Activated CD8-positive, alpha-beta memory T cell treated with anti-CD3 and anti-CD28 coated beads, Interleukin-2, amount 50 U/mL, for 24 hours (primary cell): Measurements from ENCODE around the gene LIG1.
A peak's percentile ranks its signal among the peaks of the same experiment; 100 is the strongest.
"Not testable (repeated sequence)": the region's sequence is repeated elsewhere in the genome, so short reads cannot be mapped to it uniquely, and the experiment has no call there.

Source experiments
- DNase-seq: peaks from one replicate; pipeline ENCODE4 v3.0.0-alpha.2; 2020; ENCODE audit errors: extremely low read depth

LIG1 gene

DNA sequence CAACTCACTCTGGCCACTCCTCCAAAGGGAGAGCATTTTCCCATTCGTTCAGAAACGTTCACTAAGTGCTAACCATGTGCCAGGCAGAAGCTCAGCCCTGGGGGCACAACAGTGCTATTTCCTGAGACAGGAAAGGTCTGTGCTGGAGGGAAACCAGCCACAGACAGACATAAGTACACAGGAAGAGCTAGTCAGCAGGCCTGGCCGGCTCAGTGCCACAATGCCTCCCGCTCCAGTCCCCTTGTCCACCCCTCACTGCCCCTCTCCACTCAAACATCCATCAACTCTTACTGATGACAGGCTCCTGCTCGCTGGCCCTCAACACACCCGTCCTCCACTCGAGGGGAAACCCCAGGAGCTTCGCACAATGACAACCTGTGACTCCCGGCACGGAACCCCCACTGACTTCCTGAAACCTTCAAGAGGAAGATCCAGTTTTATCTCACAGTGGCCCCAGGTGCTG lies 48.2 kb downstream of the LIG1 start:
- no peak for DNase-seq

GRCh38 chr19:48121066-48121465 lies 49.1 kb downstream of the LIG1 start:
- no peak for DNase-seq

DNA sequence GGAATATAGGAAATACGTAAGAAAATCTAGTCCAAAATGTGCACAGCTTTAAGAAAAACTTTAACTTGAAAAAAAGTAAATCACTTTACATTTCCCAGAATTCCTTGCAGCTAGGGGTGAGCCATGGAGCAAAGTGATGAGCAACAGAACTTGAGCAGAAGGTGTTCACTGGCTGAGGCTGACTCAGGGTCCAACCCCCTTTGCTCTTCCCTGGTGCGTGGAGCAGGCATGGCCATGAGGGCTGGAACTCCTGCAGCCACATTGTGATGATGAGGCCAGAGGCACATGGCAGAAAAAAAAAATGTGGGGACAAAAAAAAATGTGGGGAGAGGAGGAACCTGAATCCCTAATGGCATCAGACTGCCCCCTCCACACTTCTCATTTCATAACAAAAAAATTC lies 49.6 kb downstream of the LIG1 start:
- no peak for DNase-seq

GRCh38 chr19:48118131-48118517 lies 52.0 kb downstream of the LIG1 start:
- DNase-seq, result no peak

- no peak for DNase-seq
Observed at GRCh38 chr19:48117515-48118130, 52.5 kb downstream of the LIG1 start.

- DNase-seq, result no peak
Observed at GRCh38 chr19:48113190-48113917, 56.8 kb downstream of the LIG1 start.

DNA sequence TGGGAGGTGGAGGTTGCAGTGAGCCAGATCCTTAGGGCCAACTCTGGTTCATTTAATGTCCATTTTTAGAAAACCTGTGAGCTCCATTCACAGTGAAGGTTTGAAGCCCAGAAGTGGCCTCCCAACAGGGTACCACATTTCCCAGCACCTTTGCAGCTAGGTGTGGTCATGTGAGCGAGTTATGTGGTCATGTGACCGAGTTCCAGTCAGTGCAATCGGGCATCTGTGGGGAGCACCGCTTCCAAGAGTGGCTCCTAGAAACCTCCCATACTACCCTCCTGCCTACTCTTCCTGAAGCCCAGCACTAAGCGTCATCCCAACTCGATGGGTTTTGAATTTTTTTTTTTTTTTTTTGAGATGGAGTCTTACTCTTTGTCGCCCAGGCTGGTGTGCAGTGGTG lies 58.9 kb downstream of the LIG1 start:
- no peak for DNase-seq

DNA sequence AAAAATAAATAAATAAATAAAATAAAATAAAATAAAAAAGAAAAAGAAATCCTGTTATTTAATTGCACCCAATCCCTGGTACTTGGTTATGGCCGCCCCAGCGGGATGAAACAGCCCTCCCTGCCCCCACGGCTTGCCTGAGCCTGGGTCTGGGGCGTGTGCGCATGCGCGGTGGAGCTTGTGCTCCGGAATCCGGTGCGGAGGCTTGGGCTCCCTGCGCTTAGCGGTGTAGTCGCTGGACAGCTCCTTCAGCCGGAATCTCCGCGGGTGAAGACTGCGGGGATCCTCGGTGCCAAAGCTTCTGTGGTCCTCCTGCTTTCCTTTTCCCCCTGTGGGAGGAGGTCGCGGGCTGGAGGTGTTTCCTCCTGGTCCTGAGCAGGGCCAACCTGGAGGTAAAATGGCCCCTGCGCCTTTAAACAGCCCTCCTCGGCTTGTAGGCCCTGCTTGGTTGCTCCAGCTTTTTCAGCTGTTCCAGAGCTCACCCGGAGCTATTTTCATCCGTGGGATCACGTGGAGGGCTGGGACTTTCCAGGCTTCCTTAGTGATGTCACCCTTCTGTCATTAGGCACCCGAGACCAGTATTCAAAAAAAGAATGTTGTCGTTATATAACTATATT lies 59.7 kb downstream of the LIG1 start, which contains the start of gene PLA2G4C:
Gene PLA2G4C, minus strand, starts transcription at position 468 of the 617 bp plus-strand sequence. CDS start 4,288 bp downstream, outside the sequence.
- DNase-seq, result peak; percentile 66

- no peak for DNase-seq
Observed at GRCh38 chr19:48108997-48109782, 61.0 kb downstream of the LIG1 start.

DNA sequence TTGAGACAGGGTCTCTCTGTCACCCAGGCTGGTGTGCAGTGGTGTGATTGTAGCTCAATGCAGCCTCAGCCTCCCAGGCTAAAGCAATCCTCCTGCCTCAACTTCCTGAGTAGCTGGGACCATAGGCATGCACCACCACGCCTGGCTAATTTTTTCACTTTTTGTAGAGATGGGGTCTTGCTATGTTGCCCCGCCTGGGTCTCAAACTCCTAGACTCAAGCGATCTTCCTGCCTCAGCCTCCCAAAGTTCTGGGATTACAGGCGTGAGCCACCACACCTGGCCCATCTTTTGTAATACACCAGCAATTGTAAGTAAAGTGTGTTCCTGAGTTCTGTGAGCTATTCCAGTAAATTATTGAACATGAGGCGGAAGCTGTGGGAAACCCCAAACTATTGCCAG lies 66.2 kb downstream of the LIG1 start:
- DNase-seq, result no peak

DNA sequence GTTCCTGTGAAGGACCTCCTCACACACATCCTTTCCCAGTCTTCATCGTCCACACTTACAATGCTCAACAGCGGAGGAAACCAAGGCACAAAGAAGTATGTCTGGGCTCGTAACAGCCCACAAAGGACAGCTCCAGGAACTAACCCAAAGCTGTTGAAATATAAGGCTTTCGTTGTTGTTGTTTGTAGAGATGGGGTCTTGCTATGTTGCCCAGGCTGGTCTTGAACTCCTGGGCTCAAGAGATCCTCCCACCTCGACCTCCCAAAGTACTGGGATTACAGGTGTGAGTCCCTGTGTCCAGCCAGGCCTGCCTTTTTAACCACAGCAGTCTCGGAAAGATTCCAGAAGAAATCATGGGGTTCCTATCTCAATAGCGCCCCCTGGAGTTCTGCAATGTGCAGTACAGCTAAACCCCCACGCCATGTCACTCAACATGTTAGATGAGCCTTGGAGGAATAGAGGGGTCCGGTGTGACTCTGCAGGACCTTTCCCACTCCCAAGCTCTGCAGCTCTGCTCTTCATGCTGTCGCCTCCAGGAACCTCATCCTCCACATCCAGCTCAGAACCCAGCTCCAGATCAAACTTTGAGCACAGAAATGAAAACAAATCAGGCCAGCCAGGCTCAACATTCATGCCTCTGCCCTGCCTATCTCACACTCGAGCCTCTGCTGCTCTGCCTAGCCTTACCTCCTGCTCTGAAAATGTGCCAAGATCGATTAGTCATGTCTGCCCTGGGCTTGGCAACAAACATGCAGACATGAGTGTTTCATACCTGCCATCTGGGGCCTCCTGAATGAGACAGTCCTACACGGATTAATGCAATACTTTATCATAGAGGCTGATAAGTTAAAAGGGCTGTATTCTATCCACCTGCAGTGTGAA lies 67.0 kb downstream of the LIG1 start:
- DNase-seq, result no peak

GRCh38 chr19:48095612-48096175 lies 74.5 kb downstream of the LIG1 start:
- DNase-seq, result no peak

- DNase-seq, result no peak
Observed at GRCh38 chr19:48094855-48095203, 75.3 kb downstream of the LIG1 start.

DNA sequence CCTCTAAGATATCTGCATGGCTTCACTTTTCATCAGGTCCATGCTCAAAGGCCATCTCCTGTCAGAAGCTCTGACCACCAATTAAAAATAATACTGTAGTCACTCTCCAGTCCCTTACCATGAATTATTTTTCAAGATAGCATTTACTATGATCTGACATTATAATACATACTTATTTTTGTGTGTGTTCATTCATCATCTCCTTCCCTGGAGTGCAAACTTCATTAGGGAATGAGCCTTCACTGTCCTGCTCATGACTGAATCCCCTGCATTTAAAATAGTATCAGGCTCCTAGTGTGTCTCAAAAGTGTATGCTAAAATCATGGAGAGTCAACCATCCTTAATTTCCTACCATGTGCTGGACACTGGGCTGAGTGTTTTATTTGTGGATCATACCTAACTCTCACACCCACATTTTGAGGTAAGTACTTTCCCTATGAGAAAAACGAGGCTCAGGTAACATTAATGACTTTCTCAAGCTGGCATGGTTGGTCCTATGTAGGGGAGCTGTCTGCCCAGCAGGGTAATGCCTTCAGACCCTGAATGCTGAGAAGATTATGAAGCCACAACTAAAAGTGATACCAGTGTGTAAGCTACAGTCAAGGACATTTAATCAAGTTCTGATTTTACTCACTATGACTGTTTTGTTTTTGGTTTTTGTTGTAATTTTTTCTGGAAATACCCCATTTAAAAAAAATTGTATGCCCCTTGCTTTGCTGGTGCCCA lies 75.9 kb downstream of the LIG1 start:
- DNase-seq, result no peak

DNA sequence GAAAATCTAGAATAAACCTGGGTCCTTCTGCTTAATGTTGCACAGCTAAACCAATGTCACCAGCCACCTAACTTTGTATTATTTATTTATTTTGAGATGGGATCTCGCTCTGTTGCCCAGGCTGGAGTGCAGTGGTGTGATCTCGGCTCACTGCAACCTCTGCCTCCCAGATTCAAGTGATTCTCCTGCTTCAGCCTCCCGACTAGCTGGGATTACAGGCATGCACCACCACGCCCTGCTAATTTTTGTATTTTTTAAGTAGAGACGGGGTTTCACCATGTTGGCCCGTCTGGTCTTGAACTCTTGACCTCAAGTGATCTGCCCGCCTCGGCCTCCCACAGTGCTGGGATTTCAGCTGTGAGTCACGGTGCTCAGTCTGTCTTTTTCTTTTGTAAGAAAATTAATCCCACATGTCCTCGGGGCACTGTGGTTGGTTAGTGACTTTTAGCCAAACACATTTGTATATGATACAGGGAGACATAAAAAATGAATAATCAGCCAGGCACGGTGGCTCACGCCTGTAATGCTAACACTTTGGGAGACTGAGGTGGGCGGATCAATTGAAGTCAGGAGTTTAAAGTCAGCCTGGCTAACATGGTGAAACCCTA lies 78.9 kb downstream of the LIG1 start:
- not testable (repeated sequence) for DNase-seq

DNA sequence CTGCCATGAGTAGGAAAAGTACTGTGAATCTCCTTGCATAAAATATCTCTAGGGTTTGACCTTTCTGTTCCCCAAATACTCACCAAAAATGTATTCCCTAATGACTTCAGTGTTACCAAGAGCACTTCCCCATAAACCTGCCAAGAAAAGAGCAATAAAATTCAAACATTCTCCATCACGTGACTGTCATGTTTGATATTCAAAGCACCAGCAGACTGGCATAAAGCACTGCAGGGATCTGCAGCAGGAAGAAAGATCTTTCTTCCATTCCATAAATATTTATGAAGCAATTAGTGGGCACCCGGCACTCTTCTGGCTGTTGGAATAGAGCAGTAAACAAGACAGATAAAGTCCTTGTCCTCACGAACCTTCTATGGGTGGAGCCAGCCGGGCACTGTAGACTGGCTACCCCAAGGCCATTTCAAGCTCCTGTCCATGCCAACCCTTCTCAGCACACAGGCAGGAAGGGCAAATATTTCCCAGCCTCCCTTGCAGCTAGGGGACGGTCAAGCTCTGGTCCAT lies 79.8 kb downstream of the LIG1 start:
- no peak for DNase-seq

DNA sequence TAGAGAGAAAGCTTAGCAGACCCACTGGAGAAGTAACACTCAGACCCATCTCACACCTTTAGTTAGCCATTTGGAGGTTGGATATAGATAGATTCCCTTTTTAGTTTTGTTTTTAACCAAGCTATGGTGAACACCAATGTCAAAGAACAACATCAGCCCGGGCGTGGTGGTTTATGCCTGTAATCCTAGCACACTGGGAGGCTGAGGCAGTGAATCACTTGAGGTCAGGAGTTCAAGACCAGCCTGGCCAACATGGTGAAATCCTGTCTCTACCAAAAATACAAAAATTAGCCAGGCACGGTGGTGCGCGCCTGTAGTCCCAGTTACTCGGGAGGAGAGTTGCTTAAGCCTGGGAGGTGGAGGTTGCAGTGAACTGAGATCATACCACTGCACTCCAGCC lies 81.2 kb downstream of the LIG1 start:
- DNase-seq, result not testable (repeated sequence)

- no peak for DNase-seq
Observed at GRCh38 chr19:48085904-48086864, 84.0 kb downstream of the LIG1 start.
